Measurements from ENCODE around the gene CD8B.
"Not testable (repeated sequence)": the region's sequence is repeated elsewhere in the genome, so short reads cannot be mapped to it uniquely, and the experiment has no call there.

GRCh38 chr2:86836915-86837695 lies 24.6 kb downstream of the CD8B start:
- not testable (repeated sequence) for TF ChIP-seq CTCF, POLR2A (IDR thresholded peaks at IDR 0.05)

All from stomach (tissue), 4 donors.